ENCODE data around the gene UBL4A.
A peak's percentile ranks its signal among the peaks of the same experiment; 100 is the strongest.
"Not testable (repeated sequence)": the region's sequence is repeated elsewhere in the genome, so short reads cannot be mapped to it uniquely, and the experiment has no call there.

Gene UBL4A

DNA sequence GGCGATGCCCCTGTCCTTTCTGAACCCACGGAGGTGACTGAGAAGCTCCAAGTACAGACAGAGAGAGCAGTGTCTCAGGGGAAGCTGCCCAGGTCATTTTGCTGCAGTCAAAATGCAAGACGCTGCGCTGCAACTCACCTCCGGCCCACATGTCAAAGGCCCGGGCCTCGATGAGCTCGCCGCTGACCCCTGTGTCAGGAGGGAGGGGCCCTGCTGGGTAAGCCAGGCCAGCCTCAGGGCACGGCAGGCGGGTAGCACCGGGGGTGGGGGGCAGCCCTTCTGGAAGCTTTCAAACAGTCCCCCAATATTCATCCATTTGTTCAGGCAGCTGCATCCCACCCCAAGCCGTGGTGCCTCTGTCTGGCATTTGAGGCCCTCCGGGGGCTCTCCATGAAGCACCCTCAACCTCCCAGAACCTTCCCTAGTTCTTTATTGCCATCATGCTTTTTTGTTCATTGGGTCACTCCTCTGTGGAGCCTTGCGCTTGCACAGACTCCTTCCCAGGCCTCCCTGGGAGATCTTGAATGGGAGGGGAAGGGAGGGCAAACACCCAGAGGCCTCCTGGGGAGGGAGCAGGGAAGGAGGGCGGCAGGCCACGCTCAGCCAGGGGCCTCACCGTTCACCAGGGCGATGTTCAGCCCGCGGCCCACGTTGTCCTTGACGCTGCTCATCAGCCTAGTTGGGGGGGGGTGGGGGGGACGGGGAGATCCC, 21.4 kb upstream of the UBL4A start:
- no peak for DNase-seq

DNA sequence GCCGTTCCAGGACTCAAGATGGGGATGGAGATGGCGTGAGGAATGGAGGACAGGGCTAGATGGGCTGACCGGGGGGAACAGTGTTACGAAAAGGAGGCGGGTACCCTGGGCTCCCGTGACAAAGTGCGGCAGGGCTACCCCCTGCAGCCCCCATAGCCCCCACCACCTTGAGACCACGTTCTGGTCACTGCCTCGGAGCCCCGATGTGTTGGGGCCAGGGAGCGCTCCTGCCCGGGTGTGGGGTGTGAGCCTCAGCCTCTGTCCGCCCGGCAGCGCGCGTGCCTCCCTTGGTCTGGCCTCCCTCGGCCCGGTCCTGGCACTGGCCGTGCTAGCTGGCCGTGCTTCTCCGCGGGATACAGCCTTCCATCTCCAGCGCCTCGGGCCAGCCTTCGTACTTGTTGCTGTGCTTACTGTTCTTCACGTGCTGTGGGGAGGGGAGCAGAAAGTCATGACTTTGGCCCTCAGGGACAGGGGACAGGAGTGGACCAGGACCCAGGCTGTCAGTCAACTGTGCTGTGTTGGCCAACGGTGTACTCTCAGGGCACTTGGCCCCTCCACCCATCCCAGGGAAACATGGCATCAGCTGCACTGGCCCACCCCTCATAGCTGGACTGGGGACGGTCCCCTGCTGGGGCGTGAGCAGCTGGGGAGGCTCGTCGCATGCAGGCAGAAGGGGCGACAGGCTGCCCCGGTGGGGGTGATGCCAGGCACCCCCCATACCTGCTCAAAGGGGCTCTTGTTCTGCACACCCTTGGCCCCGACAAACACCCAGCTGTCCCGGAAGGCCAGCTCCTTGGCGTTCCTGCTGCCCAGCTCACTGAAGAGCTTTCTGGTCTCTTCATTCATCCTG, 20.3 kb upstream of the UBL4A start:
- DNase-seq, result no peak

DNA sequence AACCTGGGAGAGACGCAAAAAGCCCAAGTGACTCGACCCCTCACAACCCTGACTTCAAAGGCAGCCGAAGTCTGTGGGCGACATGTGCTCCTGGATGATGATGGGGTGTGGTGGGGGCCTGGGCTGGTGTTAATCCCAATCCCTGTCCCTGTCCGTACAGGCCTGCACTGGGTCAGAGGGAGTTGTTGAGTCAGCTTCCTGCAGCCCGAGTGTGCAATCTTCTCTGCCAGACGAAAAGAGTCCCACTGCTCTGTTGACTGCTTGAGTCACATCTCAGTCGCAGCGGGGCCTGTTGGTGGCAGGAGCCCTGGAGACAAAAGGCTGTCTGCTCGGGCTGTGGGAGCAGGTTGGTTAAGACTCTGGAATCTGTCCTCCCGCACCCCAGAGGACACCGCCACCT, 19.3 kb upstream of the UBL4A start:
- DNase-seq, result peak; percentile 56

GRCh38 chrX:154502989-154503388, 16.6 kb upstream of the UBL4A start:
- no peak for DNase-seq

- no peak for DNase-seq
Observed at GRCh38 chrX:154502098-154502497, 15.7 kb upstream of the UBL4A start.

- DNase-seq, result not testable (repeated sequence)
Observed at GRCh38 chrX:154501423-154501822, 15.0 kb upstream of the UBL4A start.

DNA sequence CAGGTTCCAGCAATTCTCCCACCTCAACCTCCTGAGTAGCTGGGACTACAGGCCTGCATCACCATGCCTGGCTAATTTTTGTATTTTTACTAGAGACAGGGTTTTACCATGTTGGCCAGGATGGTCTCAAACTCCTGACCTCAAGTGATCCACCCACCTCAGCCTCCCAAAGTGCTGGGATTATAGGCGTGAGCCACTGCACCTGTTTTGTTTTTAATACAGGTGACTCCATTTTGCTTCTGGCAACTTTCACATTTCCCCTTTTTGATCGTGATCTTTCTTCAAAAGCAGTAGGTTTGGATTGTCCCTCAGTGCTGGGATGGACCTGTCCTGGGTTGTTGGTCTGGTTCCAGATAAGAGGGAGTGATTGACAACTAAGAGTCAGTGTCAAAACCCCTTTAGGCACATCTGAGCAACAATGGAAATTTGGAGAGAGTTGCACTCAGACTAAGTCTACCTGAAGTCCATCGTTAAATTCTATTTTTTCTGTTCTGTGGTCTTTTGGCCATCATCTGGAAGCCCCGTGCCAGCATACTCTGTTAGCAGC, 10.2 kb upstream of the UBL4A start:
- DNase-seq, result not testable (repeated sequence)

- DNase-seq, result no peak
Observed at GRCh38 chrX:154495472-154495922, 9.1 kb upstream of the UBL4A start.

GRCh38 chrX:154494715-154495114, 8.3 kb upstream of the UBL4A start:
- DNase-seq, result no peak

- DNase-seq, result peak; percentile 92
Observed at GRCh38 chrX:154490414-154491083, 4.1 kb upstream of the UBL4A start, which contains the start of gene SLC10A3. TSS of gene SLC10A3 (minus strand) at chrX:154490629. CDS start at chrX:154488940, 1,689 bp downstream.

GRCh38 chrX:154490021-154490413, 3.6 kb upstream of the UBL4A start:
- DNase-seq, result peak; percentile 68

DNA sequence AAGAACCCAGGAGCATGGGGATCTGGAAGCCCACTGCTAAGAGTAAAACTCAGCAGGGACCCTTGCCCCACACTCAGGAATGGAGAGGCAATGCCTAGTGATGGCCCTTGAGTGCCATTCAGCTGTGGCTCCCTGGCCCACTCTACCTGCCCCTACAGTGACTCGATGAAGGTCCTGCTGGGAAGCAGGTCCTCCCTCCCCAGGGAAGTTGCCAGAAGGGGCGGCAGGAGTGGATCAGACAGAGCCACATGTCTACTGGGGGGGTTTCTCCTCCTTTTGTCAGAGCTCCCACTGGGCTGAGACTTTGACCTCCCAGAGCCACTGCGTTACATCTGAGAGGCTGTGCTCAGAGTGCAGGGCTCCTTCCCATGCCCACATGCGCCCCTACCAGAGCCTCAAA, 2.8 kb upstream of the UBL4A start:
- DNase-seq, result no peak

- no peak for DNase-seq
Observed at GRCh38 chrX:154488336-154489075, 2.1 kb upstream of the UBL4A start.

- DNase-seq, result no peak
Observed at GRCh38 chrX:154487518-154488290, 1.3 kb upstream of the UBL4A start.

GRCh38 chrX:154486052-154486395, 391 bp downstream of the UBL4A start:
- DNase-seq, result peak; percentile 22

DNA sequence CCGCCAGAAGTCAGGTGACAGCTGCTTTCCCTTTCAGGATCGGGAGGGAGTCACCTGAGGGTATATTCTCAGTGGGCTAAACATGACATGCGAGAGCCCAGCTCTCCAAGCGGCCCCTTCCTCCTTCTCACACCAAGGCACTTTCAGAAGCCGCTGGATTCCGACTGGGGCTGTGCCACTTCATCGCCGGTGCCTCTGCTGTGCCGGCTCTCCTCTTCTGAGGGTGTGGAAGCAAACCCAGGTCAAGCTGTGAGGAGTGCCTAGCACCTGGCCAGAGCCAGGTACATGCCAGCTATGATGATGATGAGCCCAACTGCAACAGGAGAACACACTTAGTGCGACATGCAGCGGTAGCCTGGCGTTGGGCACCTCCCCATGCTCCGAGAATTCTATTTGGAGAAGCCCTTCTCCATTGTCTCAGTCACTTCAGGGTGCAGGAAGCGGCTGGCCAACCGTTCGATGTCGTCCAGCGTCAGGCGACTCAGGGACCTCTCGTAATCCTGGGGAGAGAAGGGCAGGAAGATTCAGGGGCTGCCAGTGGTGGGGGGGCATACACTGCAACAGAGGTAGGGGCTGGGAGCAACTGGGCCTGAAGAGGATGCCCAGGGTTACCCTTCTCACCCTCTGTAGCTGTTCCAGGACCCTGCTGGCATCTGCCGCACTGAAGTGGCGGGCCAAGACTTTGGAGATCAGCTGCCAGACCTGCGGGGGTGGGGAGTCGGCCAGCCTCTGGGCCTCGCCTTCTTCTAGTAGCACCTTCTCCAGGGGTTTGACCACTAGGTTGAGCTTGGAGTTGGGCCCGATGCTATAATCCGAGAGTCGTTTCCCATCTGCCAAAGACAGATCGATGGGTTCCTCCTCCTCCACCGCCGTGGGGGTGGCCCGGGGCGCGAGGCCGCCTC, 1.0 kb downstream of the UBL4A start:
- DNase-seq, result no peak

DNA sequence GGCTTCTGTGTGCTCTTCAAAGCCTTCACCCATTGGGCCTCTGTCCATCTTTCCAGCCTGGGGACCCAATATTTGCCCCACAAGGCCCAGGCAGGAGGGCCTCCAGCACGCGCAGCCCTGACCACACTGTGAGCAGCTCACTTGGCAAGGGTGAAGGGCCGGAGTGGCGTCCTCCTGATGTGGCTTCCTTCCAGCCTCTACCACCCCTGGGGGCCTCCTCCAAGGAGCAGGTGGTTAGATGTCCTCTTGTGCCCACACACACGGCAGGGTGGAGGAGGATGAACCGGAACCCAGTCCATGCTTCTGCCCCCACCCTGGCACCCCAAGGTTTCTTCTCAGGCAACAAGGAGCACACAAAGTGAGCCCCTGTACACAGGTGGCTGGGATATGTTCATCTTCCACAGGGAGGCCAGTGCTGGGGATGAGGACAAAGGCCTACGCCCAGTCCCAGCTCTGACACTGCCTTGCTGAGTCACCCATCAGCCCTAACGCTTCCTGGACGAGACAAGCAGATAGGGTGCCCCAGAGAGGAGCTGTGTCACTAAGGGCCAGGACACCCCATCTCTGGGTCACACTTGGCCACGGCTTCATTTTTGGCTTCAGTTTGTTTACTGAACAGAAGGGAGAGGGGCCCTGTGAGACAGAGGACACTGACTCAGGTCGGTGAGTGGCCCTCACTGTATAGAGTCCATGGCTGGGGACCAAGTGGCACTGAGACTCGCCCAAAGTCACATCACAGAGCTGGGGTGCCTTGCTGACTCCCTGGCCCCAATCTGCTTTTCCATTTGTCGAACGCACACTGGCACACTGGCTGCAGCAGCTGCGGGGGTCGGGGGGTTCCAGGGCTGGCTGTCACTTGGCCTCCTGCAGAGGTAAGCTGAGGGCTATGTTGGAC, 1.9 kb downstream of the UBL4A start:
- DNase-seq, result no peak

DNA sequence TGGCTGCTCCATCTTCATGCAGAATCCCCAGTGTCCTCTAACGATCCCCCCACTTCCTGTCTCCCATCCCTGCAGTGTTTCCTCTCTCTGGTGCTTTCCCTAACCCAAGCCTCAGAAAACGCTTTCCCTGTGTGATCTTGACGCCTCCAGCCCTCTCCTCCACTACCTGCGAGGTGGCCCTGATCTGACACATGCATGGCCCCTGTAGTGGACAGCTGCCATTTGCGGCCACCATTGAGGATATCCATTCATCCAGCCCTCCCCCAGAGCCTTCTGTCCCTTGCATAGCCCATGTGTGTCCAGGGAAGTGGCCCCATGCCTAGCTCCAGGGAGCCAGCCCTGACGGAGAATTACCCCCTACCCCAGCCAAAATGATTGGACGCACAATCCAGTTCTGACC, 3.1 kb downstream of the UBL4A start:
- no peak for DNase-seq

DNA sequence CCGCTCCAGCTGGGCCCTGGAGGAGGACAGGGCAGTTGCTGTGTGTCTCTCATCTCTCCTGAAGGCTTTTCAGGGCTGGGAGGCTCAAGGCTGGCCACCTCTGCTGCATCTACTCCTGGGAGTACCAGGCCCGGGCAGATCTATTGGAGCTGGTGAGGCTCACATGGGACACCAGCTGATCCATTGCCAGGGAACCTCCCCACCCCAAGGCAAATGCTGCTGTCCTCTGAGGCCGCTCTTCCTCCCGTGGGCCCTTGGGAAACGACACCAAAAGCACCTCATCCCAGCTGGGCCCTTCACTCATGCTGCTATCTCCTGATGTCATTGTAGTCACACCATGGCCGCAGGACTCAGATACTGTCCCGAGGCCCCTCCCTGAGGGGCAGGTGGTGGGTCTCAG, 3.6 kb downstream of the UBL4A start:
- DNase-seq, result no peak
